GM12801 (cell line): ENCODE measurements around the gene CHRNB1.

Experiments
- TF ChIP-seq, protein P1 (sequence below): IDR thresholded peaks from one replicate; pipeline ENCODE4 v1.5.1; 2011; ENCODE audit warnings: control low read depth; ENCODE audit not compliant: insufficient read length; ENCODE audit errors: extremely low read depth

CHRNB1 gene

DNA sequence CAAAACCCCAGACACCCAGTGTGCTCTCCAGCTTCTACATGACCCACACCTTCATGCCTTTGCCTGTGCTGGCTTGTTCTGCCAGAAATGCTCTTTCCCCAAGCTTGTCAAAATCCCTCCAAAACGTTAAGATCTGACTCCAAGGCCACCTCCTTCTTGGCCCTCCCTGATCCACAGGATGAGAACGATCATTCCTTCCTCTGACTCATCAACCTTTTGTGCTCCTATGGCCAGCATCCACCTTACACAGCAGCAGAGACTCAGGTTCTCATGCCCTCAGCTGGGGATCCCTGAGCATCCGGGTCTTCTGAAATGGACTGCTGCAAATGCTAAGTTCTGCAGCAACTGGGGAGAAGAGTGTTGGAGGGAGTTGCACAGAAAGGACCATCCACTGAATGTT, 31.6 kb downstream of the CHRNB1 start:
- TF ChIP-seq, protein P1, sequence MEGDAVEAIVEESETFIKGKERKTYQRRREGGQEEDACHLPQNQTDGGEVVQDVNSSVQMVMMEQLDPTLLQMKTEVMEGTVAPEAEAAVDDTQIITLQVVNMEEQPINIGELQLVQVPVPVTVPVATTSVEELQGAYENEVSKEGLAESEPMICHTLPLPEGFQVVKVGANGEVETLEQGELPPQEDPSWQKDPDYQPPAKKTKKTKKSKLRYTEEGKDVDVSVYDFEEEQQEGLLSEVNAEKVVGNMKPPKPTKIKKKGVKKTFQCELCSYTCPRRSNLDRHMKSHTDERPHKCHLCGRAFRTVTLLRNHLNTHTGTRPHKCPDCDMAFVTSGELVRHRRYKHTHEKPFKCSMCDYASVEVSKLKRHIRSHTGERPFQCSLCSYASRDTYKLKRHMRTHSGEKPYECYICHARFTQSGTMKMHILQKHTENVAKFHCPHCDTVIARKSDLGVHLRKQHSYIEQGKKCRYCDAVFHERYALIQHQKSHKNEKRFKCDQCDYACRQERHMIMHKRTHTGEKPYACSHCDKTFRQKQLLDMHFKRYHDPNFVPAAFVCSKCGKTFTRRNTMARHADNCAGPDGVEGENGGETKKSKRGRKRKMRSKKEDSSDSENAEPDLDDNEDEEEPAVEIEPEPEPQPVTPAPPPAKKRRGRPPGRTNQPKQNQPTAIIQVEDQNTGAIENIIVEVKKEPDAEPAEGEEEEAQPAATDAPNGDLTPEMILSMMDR, result no peak

DNA sequence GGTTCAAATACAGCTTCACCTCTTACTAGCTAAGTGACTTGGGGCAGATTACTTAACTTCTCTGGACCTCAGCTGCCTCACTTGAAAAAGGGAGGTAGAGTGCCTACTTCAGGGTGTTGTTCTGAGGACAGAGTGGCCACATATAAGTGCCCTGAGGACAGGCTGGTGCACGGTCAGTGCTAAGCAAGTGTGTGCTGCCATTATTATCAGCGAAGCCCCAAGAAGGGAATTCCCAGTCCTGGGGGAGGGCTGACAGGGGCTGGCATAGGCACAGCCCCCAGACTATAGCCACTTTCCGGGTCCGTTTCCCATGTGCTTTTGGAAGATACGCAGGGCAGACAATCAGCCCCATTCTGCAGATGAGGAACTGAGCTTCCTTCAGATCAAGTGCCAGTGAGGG, 32.1 kb downstream of the CHRNB1 start:
- TF ChIP-seq, protein P1, result no peak

DNA sequence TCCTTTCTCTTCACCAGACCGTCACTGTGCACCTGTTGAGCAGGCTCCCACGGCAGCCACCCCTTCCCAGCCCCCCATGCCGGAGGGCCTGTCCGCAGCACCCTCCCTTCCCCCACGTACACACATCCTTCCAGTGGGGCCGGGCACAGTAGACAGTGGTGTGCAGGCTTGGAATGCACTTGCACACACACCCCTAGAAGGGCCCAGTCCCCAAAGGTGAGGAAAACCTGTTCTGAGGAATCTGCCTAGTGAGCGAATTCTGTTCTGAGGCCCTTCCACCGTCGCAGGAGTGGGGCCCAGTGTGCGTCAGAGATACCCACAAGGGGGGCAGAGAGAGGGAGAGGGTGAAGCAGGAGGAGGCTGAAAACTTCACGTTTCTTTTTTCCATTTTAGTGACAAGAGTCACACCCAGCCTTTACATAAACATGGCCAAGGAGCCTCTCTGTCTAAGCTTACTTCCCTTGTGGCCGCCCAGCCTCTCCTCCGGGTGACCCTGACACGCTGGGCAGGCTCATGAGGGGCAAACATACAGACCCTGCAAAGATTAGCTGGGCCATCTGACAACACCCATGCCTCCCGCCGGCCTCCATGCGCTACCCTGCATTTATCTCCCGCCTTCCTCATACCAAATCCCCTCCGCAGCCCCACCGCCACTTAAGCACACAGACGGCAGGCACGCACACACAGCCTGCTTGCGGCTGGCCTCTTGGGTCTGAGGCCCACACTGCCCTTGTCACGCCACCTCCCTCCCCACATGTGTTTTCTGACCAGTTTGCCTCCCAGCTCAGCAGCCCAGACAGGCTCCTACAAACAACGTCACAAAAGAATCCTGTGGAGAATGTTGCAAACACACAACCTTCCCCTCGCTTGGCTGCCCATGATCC, 32.8 kb downstream of the CHRNB1 start:
- TF ChIP-seq, protein P1, result no peak

DNA sequence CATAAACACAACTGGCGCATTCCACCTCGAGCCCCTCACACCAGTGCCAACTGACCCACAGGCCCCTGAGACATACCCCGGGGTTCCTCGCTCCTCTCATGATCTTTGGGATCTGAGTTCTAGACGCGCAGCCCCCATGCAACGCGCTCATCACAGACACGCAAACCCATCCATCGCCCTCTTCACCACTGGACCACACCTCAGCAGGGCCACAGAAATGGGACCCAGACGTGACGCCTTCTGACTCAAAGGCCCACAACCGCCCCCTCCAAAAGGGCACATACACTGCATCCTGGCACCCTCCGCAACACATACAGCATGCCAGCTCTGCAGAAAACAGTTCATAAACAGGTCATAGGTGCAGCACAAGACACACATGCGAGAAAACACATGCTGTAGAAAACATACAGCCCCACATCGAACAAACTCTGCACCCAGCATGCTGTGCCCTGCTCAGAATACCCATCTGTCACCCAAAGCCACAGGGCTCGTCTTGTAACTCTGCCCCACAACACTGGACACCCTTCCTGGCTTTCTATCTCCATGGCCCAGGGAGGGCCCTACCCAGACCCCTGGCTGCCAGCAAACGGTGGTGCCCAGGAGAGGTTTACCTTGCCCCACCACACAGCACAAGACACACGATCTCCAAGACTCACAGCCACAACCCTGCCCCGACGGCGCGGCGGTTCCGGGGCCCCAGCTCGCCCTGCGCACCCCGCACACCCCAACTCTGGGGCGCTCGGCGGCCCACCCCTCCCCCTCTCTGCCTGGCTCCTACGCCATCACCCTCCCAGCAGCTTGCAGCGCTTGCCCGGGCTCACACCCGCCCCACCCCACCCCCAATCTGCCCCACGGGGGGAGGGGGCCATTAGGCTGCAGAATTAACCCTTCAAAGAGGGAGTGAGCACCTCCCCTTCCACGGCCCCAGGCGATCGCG, 33.7 kb downstream of the CHRNB1 start:
- TF ChIP-seq, protein P1, result no peak

DNA sequence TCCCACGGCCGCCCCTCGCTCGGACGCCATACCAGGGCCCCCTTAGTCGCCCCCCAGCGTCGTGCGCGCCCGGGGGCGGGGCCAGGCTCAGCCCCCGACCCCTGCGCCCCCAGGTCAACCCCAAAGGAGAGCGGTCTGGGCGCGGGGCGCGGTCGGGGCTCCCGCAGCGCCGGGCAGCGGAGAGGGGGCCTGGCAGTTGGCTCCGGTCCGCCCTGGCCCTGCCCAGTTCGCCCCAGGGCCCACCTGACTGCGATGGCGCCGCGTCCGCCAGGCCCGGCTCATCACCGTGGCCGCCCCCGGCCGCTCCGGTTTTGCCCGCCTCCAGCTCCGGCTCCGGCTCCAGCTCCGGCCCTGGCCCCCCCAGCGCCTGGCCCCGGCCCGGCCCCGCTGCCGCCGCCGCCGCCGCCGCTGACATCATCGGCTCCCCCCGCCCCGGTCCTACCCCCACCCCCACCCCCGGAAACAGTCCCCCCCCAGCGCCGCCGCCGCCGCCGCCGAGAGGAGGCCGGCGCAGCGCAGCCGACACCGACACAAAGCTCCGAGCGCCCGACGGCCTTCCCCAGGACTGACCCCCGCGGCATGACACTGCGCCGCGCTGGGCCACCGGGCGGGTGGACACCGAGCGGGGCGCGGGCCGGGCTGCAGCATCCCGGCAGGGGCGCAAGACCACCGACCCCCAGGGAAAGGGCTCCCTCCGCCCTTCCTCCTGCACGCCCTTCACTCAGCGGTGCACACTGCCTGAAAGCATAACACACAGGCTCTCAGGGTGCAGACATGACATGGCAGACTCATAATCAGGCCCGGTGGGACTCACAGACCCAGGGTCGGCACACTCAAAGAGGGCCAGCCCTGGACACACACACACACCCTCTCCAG, 34.6 kb downstream of the CHRNB1 start, which contains the start of gene ZBTB4:
Gene ZBTB4 (minus strand): TSS at position 419 of the 876 bp plus-strand sequence. CDS start 12,830 bp downstream, outside the sequence.
- TF ChIP-seq, protein P1, result no peak

DNA sequence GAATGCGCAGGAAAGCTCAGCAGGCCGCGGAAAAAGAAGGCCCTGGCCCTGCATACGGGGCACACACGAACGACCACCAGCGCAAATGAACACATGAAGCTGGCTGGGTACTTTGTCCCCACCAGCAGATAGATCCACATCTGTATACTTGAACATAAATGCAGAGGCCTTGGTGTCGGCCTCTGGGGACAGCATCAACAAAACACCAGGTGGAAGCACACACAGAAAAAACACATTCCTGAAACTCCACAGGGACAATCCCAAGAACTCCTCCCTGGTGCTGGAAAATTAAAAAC, 35.2 kb downstream of the CHRNB1 start:
- TF ChIP-seq, protein P1, result no peak
